Measurements from ENCODE around the gene CERS6.

DNA sequence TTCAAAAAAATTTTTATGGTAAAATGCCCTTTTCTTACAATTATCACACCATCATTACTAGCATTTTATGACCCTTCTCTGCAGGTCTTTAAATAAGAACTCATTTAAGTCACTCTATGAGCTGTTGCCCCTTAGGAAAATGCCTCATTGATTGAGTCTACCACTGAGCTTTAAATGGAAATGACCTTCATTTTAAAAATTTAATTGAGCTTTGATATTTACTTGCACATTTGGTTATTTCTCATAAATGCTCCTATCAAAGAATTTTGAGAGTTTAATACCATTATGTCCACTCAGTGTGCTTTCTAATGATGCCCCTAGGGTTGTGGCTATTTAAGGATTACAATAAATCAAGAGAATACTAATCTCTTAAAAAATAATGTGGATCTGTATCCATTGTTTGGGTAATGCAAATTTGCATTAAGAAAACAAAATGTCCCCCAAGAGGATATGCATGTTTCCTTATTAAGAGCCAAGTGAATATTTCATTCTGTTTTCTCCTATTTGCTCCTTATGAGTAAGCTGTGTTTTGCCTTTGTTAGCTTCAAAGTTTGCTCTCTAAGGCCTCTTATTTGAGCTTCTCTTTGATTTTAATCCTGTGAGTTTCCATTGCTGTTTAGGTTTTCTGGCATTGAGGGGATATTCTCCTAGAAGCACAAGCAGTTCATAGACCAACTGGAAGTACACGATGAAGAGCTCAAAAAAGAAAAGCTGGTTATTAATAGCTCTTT lies 69.8 kb downstream of the CERS6 start:
- no peak for TF ChIP-seq POLR2AphosphoS5 (IDR thresholded peaks at IDR 0.05; ENCODE audit: low read depth, low read length)
- TF ChIP-seq, protein P1, sequence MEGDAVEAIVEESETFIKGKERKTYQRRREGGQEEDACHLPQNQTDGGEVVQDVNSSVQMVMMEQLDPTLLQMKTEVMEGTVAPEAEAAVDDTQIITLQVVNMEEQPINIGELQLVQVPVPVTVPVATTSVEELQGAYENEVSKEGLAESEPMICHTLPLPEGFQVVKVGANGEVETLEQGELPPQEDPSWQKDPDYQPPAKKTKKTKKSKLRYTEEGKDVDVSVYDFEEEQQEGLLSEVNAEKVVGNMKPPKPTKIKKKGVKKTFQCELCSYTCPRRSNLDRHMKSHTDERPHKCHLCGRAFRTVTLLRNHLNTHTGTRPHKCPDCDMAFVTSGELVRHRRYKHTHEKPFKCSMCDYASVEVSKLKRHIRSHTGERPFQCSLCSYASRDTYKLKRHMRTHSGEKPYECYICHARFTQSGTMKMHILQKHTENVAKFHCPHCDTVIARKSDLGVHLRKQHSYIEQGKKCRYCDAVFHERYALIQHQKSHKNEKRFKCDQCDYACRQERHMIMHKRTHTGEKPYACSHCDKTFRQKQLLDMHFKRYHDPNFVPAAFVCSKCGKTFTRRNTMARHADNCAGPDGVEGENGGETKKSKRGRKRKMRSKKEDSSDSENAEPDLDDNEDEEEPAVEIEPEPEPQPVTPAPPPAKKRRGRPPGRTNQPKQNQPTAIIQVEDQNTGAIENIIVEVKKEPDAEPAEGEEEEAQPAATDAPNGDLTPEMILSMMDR (IDR thresholded peaks at IDR 0.05) = no peak
